ENCODE measurements around the gene NUDT16L1.

GRCh38 chr16:4706871-4707270 is 13.5 kb downstream of the NUDT16L1 start:
- TF ChIP-seq CTCF (IDR thresholded peaks at IDR 0.05) (no peak), POLR2A (IDR thresholded peaks at IDR 0.05) (no peak)

Measured in adrenal gland (tissue), 5 donors.